GM19452 (cell line): ENCODE data around the gene EDDM3A.
"Not testable (repeated sequence)": the region's sequence is repeated elsewhere in the genome, so short reads cannot be mapped to it uniquely, and the experiment has no call there.

Experiments
- ATAC-seq: cut with Tn5 transposase; IDR thresholded peaks from one replicate; pipeline ENCODE4 v1.9.1; 2021; ENCODE audit not compliant: unreplicated experiment

EDDM3A gene

GRCh38 chr14:20732979-20733635, 12.6 kb upstream of the EDDM3A start:
- ATAC-seq, result no peak

- no peak for ATAC-seq
These were observed 11.8 kb upstream of the EDDM3A start for GRCh38 chr14:20733684-20734429.

GRCh38 chr14:20734430-20734806, 11.3 kb upstream of the EDDM3A start:
- ATAC-seq, result no peak

- not testable (repeated sequence) for ATAC-seq
These were observed 7.4 kb upstream of the EDDM3A start for GRCh38 chr14:20738292-20738691.

GRCh38 chr14:20742132-20742531, 3.6 kb upstream of the EDDM3A start:
- no peak for ATAC-seq

- no peak for ATAC-seq
These were observed 2.1 kb upstream of the EDDM3A start for GRCh38 chr14:20743556-20743955.

- no peak for ATAC-seq
These were observed 879 bp downstream of the EDDM3A start for GRCh38 chr14:20746566-20746965.

- ATAC-seq, result no peak
These were observed 2.8 kb downstream of the EDDM3A start for GRCh38 chr14:20748439-20748838.

- no peak for ATAC-seq
These were observed 4.5 kb downstream of the EDDM3A start for GRCh38 chr14:20750194-20750593.

GRCh38 chr14:20751963-20752562, 6.4 kb downstream of the EDDM3A start:
- ATAC-seq, result no peak

- no peak for ATAC-seq
These were observed 8.6 kb downstream of the EDDM3A start for GRCh38 chr14:20754308-20754707.

- ATAC-seq, result no peak
These were observed 9.3 kb downstream of the EDDM3A start for GRCh38 chr14:20755037-20755436.

GRCh38 chr14:20757965-20758364, 12.3 kb downstream of the EDDM3A start:
- no peak for ATAC-seq

GRCh38 chr14:20759465-20759864, 13.8 kb downstream of the EDDM3A start:
- not testable (repeated sequence) for ATAC-seq

- no peak for ATAC-seq
These were observed 15.3 kb downstream of the EDDM3A start for GRCh38 chr14:20760950-20761349.

GRCh38 chr14:20768593-20768892, 22.9 kb downstream of the EDDM3A start:
- ATAC-seq, result no peak

GRCh38 chr14:20769421-20769820, 23.7 kb downstream of the EDDM3A start:
- no peak for ATAC-seq

GRCh38 chr14:20772650-20773049, 27.0 kb downstream of the EDDM3A start:
- no peak for ATAC-seq

GRCh38 chr14:20774258-20774824, 28.7 kb downstream of the EDDM3A start:
- no peak for ATAC-seq

- no peak for ATAC-seq
These were observed 29.4 kb downstream of the EDDM3A start for GRCh38 chr14:20775043-20775442.

- no peak for ATAC-seq
These were observed 30.2 kb downstream of the EDDM3A start for GRCh38 chr14:20775901-20776300.

GRCh38 chr14:20781803-20782202, 36.1 kb downstream of the EDDM3A start:
- no peak for ATAC-seq
